CD4-positive, alpha-beta T cell treated with Interleukin-6 for 4 hours (primary cell): ENCODE measurements around the gene TRIM52.
A peak's percentile ranks its signal among the peaks of the same experiment; 100 is the strongest.
"Not testable (repeated sequence)": the region's sequence is repeated elsewhere in the genome, so short reads cannot be mapped to it uniquely, and the experiment has no call there.

Source experiments
- DNase-seq: peaks from one replicate; pipeline ENCODE4 v3.0.0-alpha.2; 2020; ENCODE audit warnings: mixed read lengths

The TRIM52 gene

DNA sequence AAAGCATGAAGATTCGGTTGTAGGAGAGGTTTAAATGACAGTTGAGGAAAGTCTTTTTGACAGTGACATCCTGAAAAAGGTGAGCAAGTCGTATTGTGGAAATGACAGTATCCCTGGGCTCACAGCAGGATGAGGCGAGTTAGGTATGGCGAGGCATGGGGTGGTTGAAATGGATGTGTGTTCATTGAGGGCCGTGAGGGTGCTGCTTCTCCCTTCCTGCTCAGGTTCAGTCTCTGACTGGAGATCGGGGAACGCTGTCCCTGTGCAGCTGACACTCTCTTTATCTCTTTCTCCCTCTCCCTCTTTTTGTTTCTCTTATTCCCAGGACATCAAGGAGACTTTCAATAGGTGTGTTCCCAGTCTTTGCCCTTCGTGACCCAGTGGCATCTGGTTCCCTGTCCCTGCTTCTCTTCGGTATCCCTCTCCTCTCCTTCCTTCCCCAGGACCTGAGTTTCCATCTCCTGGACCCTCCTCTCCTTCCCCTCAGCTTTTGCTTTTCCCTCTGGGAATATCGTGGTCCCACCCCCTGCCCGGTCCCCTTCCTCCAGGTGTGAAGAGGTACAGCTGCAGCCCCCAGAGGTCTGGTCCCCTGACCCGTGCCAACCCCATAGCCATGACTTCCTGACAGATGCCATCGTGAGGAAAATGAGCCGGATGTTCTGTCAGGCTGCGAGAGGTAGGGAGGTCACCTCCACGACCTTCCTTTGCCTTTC is 27.7 kb downstream of the TRIM52 start:
- no peak for DNase-seq

GRCh38 chr5:181232593-181232992 is 28.4 kb downstream of the TRIM52 start:
- DNase-seq, result no peak

DNA sequence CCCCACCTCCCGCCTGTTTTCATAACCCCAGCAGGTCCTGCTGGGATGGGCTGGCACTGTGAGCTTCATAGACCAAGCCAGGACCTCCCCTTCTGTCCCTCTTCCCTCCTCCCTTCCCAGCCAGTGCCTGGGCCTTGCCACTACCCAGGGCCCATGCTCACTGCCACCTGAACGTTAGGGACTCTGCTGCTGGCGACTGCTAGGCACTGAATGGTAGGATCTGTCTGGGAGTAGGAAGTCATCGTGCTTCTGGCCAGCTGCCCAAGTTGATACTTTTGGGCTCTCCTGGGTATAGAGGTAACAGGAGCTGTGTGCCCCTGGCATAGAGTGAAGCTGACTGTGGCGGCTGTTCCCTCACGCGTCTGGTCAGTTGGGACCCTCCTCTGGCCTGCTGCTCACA is 29.5 kb downstream of the TRIM52 start:
- no peak for DNase-seq

DNA sequence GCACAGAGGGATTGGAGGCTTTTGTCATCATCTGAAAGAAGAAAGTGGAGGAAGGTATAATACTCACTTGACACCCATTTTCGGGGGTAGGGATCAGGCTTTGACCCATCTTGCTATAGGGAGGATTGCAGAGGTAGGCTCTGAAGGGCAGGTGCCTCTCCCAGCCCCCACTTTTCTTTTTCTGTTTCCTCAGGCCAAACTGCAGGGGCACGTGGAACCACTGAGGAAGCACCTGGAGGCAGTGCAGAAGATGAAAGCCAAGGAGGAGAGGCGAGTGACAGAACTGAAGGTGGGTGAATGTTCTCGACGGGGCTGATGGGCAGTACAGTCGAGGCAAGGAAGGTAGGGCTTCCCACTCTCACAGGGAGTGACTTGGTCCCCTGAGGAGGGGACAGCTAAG is 30.4 kb downstream of the TRIM52 start:
- DNase-seq, result no peak

DNA sequence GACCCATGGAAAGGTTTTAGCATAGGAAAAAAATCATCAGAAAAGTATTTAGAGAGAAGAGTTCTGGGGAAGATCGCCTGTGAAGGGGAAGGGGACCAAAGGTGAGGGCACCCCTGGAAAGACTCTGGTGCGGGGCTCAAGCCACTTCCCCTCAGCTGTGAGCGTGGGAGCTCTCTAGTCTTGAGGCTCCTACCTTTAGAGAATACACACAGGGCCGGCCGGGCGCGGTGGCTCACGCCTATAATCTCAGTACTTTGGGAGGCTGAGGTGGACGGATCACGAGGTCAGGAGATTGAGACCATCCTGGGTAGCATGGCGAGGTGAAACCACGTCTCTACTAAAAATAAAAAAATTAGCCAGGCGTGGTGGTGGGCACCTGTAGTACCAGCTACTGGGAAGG is 30.9 kb downstream of the TRIM52 start:
- no peak for DNase-seq

GRCh38 chr5:181224390-181225229 is 36.3 kb downstream of the TRIM52 start:
- peak; percentile 46 for DNase-seq

GRCh38 chr5:181223729-181224389 is 37.1 kb downstream of the TRIM52 start:
- DNase-seq, result no peak

DNA sequence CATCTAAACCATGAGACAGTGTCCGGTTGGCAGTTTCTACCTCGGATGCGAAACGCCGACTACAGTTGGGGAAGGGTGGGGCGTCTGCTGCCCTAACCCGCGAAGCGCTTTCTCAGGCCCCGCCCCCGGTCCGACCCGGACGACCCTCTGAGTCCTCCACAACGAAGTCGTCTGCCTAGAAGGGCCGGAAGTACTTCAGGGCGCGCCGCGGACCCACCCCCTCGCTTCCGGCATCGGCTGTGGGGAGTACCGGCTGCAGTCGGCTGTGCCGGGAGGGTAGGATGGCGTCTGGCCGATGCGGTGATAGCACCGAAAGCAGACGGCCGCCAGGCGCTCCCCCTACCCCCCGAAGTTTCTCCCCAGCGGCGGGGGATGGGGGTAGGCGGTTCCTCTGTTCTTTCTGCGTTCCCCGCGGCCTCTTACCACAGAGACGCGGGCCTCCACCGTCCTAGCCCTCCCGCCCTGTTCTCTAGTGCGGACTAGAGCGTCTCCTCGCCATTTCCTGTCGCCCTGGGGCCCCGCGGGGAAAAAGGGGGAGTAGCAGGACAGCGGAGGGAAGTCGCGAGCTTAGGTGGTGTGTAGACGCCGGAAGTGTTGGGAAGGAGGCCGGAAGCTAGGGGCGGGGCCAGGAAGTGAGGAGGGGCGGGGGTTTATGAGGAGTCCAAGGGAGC is 37.8 kb downstream of the TRIM52 start, which contains the start of gene TRIM41:
Gene TRIM41, plus strand, starts transcription at position 224 of the 671 bp plus-strand sequence. CDS start 719 bp downstream, outside the sequence.
- DNase-seq, result peak; percentile 99

- no peak for DNase-seq
Measured at GRCh38 chr5:181222630-181223057, 38.3 kb downstream of the TRIM52 start.

DNA sequence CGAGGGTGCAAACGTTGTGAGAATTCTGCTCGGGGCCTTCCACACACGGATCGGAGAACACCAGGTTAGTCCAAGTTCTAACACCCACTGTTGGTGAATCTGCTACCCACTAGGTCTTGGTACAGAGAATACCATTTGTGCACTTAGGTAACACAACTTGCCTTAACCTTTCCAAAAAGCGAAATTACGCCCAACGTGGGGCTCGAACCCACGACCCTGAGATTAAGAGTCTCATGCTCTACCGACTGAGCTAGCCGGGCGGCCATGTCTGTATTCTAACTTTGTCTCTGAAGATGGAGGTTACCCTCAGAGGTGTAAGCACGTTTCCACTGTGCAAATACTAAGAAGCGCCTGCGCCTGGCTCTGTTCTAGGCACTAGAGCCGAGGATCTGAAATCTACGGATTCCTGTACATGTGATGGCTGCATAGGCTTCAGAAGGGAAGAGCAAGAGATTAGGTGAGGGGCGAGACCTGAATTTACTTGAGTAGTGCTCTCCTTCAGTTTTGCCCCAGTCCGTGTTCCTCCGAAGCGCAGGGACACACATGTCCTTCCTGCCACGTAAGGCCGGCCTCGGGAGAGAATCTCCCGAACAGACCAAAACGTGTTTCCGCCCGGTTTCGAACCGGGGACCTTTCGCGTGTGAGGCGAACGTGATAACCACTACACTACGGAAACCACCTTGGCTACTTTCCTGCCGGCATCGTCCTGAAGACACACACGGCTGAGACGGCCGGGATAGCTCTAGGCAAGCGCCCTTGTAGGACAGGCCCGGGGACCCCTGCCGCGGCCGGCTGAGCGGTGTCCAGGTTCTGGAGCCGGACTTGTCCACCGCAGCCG is 38.9 kb downstream of the TRIM52 start:
- peak; percentile 90 for DNase-seq

- peak; percentile 72 for DNase-seq
Measured at GRCh38 chr5:181221105-181221791, 39.7 kb downstream of the TRIM52 start.

GRCh38 chr5:181220178-181220515 is 40.8 kb downstream of the TRIM52 start:
- no peak for DNase-seq

- no peak for DNase-seq
Measured at GRCh38 chr5:181219262-181220177, 41.4 kb downstream of the TRIM52 start.

DNA sequence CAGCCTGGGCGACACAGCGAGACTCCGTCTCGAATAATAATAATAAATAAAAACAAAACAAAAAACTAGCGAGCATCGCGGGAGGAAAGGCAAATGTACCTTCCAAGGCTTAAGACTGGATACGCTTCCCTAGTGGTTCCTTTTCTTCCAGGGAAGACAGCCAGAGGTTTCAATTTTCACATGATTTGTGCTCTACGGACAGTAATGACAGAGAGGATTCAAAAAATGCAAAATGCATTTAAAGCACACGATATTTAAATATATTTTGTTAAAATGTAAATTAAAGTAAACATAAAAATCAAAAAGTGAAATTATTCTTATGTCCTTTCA is 42.2 kb downstream of the TRIM52 start:
- no peak for DNase-seq

GRCh38 chr5:181217803-181218062 is 43.2 kb downstream of the TRIM52 start:
- DNase-seq, result peak; percentile 62

DNA sequence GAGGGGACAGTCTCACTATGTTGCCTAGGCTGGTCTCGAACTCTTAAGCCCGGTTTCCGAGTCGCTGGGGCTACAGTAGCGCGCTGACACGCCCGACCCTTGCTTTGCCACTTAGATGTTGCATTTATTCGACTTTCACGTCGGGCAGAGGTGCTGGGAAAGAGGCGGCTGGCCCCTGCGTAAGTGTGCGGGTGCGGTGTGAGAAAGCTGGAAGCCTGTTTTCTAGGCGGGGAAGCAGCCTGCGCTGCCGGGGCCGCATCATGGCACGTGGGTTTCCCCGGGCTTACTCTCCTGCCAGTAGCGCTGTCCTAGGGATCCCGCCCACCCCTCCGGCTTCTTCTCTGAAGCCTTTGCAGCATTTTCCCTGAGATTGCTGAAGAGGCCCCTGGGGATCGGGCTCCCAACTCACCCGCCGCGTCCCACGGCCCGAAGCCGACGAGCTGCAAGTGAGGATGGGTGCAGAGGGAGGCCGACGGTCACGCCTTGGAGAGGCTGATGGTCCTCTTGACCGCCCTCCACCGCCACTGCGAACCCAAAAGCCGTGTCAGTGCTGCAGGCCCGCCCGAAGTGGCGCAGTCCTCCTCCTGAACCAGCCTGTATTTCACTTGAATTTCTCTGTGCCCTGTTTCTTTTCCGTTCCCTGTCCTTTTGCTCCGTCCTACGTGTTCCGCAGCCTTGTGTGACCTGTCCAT is 43.7 kb downstream of the TRIM52 start:
- DNase-seq, result peak; percentile 69

- DNase-seq, result peak; percentile 60
Measured at GRCh38 chr5:181215997-181216989, 44.6 kb downstream of the TRIM52 start.

GRCh38 chr5:181214249-181214648 is 46.7 kb downstream of the TRIM52 start:
- DNase-seq, result not testable (repeated sequence)

DNA sequence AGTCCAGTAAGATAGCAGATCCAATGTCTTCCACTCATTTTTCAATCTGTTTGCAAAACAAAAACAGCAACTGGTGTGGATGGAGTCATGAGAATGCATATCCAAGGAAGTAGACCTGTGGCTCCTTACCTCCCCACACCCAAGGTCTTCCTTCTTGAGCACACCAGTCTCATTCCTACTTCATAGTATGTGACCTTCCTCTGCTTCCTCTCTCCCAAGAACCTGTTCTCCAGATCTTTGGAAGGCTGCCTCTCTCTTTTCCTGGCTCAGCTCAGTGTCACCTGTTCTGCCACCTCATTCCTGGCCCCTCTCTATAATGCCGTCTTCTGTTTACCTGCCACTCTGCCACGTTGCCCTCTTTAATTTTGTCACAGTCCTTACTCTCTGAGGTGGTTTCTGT is 48.0 kb downstream of the TRIM52 start:
- no peak for DNase-seq
